Activated naive CD4-positive, alpha-beta T cell (primary cell): ENCODE data around the gene CLEC1A.

Experiments
- DNase-seq, 4 experiments: peaks; one replicate each; lab custom pipeline; 2025; lab: John Stamatoyannopoulos, UW

The CLEC1A gene

DNA sequence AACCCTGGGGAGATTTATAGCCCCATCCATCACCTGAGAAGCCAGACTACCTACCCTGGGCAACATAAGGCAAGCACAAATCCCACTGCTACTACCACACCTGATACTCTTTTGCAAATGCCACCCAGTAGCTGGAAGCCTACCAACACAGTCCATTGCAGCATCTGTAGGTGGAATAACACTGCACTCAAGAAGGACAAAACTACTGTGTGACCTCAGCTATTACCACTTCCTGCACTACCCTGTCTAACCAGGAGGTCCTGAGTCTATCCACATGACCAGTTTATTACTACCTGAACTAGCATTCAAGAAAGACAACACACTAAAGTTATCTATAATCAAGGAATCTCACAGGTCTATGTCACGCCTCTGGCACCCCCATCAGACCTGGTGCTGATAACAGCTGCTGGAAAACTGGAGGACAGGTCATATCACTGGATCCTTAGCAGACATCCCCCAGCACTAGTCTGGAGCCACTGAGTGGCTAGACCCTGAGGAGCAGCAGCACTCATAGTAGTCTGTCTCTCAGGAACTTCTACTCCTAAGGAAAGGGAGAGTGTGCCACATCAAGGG, 2.9 kb upstream of the CLEC1A start:
- DNase-seq = no peak

DNA sequence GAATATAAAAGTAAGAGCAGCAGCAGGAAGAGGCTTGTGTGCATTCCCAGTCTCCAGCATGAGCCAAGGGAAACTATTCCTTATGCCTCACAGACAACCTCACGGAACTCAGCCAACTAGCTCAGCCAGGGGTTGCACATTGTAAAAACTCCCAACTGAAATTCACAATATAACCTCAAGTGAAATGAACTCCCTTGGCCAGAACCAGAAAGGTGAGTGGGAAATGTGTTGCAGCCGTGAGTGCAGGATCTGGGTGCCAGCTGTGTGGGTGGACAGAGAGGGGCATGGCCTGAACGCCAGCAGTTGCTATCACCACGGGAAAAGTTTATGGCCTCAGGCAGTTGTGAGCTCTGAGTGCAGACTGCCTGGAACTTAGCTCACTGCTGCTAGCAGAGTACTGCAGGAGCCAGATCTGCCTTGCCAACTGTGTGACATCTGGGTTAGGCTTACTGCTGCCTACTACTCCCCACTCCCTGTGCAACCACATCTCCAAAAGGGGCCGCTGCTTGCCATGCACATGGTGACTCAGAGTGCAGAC, 2.3 kb upstream of the CLEC1A start:
- DNase-seq = no peak

DNA sequence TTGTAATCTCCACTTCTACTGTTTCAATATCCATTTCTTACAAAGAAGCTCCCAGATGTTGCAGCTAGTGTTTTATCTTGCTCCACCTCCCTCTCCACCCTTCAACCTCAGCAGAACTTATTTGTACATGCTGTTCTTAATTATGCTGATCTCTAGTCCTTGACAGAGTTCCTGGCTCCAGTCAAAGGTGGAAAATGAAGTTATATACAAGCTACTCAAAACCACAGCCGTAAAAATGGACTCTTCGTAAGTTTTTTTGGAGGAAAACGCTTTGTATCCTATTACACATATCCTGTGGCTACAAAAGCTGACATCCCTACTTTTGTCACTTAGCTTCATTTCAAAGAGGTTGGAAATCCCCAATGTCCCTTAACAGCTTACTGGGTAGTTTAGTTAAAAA, 1.3 kb downstream of the CLEC1A start:
- DNase-seq = no peak

DNA sequence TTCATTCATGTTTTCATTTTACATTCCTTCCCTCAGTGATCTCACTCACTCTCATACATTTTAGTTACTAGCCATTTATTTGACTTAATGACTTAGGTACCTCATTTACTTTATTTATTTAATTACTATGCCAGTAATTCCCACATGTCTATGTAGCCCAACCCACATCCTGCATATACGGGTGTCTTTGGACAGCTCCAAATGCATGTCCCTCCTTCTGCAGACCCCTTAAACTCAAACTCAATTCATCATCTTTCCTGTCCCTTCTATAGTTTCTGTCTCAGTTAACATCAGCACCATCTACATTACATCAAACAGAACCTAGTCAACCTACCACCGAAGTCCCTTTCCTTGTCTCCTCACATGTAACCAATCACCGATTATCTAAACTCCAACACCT, 2.8 kb downstream of the CLEC1A start:
- DNase-seq = no peak

DNA sequence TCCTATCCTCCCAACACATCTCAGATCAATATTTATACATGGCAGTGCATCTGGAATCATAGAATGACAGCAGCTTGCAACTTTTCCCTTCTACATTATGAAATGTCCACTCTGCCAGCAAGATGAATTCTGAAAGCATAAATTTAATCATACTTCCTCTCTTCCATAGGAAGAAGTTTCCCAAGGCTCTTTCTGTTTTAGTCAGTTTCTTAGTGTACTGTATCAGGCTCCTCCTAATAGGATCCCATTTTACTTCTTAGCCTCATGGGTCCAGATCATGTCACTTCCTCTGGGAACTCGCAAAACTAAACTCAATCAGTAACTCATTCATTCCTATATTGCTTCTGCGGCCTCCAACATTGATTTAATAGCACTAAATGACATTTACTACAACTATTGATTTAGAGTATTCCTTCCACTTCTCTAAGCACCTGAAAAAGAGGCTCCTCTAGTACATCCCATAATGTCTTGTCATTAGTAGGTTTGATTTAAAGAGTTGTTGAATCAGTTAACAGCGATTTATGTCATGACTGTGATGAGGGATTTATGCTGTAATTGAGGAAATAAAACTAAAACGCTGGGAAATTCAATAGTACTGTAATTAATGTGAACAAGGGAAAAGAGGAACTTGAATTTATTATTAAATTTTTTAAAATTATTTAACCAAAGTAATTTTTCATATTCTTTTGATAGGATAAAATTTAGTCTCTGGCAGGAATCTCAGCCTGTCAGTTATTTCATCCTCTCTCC, 4.0 kb downstream of the CLEC1A start:
- DNase-seq = no peak

DNA sequence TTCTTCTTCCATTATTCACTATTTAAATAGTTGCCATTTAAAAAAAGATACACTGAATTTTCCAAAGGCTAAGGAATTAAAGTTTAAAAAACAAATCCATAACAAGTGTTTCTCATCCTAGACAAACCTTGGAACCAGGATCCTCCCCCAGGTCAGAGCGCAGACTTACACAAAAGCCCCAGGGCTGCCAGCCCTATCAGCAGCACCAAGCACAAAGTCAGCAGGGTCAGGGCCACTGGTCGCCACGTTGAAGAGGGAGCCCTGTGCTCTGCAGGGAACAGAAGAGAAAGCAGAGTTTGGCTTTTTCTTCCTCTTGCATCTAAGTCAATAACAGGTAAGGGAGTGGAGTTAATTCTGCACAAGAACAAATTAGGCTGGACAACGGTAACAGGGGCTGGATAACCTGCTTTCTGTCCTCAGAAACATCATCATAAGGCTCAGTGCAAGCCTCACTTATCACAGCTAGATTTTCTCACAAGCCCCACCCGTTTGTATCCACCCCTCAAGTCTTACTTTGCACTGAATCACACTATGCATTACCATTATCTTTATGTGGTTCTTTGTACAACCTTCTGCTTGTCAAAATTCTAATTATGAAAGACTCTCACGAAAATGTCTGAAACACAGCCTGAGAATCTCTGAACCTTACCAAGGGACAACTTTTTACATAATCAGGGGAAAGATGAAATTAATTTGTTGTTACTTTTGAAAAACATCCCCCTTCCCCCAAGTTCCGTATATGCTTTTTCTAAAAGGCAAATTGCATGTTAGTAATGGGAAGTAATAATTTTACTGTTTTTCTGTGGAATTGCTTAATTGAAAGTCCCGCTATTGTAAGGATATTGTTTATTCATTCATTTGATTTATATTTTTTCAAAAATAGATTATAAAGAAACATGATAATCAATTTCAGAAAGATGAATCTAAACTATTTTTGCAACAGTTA, 9.6 kb downstream of the CLEC1A start:
- no peak for DNase-seq

DNA sequence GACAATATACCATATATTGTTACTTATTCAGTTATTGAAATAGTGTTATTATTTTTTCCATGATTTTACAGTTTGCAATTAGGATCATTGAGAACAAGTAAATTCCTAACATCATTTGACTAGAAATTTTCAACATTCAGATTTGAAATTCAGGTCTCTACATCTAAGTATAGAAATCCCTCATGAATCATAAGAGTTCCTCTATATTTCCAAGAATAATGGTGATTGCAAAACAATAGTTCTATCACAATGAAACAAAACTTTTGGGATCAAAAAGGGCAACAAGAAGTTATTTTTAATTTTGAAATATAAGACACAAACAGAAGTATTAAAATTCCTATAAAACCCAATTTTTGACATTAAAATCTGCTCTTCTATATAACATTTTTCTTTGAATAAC, 10.8 kb downstream of the CLEC1A start:
- no peak for DNase-seq

DNA sequence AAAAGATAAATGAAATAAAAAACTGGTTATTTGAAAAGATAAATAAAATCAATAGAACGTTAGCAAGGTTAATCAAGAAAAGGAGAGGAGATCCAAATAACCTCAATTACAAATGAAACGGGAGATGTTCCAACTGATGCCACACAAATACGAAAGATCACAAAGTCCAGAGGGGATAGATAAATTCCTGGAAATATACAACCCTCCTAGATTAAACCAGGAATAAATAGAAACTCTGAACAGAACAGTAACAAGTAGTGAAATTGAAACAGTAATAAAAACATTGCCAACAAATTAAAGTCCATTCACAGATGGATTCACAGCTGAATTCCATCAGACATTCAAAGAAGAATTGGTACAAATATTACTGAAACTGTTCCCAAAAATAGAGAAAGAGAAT, 12.4 kb downstream of the CLEC1A start:
- no peak for DNase-seq

DNA sequence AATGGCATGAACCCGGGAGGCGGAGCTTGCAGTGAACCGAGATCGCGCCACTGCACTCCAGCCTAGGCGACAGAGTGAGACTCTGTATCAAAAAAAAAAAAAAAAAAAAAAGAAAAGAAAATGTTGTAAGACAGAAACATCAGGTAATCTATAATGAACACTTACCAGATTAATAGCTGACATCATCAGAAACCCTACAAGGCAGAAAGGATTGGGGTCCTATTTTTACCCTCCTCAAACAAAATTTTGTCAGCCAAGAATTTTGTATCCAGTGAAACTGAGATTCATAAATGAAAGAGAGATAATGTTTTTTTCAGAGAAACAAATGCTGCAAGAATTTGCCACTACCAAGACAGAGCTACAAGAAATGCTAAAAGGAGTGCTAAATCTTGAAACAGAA, 14.1 kb downstream of the CLEC1A start:
- DNase-seq = no peak

DNA sequence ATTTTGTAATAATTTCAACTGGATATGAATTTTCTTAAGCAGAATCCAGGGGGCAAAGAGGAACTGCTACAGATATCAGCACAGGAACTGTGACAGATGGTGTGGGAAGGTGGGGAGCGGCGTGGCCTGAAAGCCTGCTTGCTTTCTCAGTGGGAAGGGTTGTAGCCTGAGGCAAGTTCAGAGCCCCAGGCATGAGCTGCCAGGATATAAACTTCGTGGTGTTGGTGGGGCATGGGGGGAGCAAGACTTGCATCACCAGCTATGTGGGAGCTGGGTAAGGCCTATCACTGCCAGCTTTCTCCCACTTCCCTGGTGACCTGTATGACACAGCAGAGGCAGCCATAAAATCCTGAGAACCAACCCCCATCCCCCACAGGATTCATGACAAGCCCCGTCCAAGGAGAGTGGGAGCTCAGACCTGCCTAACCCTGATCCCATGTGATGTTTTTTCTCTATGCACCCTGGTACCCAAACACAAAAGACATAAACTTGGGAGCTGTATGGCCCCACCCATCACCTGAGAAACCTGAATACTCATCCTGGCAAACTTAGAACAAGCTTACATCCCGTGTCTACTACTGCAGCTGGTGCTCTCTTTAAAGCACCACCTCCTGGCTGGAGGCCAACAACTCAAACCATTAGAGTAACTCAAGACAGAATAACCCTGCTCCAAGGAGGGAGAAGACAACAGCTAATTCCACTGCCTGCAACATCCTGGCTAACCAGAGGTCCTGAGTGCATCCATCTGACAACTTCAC, 16.5 kb downstream of the CLEC1A start:
- DNase-seq = no peak

DNA sequence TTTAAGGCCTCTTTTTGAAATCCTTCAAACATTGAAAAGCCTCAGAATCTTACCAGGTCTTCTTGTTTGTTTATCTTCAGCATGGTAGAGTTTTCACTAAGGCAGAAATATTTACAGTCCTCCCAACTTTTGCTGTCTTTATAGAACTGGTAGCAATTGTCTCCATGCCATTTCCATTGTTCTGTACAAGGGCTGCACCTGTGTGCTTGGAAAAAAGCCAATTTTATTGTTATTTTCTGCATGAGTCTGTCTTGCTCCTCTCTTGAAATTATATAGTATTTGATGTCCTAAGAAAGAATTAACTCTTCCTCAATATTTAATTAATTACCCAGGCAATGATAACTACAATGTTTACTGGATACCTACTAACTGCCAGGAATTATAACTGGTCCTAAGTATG, 23.3 kb downstream of the CLEC1A start:
- no peak for DNase-seq

DNA sequence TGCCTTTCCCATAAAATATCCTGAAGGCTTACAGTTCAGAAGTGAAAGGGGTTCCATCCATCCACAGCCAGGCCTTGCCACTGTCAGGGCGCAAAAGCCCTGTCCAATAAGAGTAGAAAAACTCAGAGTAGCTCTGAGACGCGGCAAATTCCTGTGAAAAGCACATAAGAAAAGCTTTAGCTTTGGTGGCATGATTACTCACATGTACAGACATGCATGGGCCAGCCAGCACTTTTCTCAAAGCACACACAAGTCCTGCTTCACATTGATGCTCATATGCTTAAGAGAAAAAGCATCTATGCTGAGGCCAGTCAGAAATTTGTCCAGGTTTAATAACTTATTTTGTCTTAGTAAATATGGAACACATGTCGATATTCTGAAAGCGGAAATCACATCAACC, 25.5 kb downstream of the CLEC1A start:
- no peak for DNase-seq

DNA sequence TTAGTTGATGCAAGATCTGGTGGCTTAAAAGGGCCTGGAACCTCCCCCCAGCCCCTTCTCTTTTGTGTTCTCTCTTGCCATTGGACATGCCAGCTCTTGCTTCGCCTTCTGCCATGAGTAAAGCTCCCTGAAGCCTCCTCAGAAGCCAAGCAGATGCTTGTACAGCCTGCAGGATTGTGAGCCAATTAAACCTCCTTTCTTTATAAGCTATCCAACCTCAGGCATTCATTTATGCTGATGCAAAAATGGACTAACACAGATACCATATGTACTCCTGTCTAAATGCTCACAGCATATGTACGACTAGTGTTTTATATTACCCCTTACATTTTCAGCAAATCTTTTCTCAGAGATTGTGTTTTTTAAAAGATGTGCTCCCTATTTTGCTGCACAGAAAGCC, 26.7 kb downstream of the CLEC1A start:
- no peak for DNase-seq

DNA sequence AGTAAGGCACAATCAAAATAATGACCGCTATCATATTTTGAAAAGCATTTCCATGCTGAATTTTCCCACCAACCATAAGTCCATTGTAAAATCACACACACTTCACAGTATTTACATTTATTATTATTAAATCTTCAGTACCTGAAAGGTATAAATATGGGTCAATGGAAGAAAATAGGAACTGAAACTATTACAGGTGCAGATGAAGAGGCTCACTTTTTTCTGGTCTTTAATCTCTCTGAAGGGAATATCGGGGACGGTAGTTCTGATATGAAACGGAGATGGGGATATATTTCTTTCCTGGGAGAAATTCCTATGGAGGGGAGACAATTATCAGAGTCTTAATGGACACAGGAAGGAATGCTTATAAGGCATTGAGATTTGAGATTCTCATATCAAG, 28.4 kb downstream of the CLEC1A start:
- no peak for DNase-seq

DNA sequence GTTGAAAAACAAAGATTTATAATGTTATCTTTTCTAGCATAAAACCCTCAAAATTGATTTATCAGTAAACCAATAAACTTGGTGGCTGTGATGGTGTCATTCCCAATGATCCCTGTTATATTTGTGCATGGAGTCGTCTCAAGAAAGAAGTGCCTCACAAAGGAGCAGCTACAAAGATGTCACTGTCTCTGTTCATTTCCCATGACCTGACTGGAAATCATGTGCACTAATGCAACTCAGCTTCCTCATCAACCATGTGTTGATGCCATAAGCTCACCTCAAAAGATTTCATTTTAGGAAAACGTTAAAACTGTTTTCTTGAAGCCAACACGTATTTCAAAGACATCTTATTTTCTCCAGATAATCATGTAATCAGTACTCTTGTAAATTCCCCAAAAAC, 28.8 kb downstream of the CLEC1A start:
- DNase-seq = no peak

DNA sequence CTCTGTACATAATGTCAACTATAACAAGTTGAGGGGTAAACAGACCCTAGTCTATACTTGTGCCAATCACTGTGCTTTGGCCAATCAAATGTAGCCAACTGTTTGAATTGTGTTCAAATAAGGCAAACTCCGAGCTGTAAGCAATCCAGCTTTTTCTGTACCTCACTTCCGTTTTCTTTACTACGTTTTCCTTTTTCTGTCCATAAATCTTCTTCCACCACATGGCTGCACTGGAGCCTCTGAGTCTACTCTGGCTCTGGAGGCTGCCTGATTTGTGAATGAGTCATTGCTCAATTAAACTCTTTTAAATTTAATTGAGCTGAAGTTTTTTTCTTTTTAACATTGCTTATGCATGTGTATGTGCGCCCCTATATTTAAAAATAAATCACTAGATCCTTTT, 29.7 kb downstream of the CLEC1A start:
- no peak for DNase-seq

DNA sequence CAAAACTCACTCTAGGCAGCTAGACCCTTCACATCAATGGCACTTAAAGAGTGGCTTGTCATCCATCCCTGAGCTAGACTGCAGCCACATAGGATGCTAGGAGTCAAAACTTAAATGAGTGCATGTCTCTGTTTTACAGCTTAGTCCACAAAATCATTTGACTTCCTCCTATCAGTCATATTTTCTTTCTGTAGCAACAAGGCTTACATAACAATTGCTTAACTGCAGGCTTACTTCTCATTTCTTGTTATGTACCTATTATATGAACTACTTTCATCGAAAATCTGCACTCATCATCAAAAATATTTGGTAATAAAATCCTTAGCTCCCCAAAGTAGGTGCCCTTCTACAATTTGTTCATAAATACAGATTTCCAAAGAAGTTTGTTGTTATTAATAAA, 30.1 kb downstream of the CLEC1A start:
- DNase-seq = no peak

DNA sequence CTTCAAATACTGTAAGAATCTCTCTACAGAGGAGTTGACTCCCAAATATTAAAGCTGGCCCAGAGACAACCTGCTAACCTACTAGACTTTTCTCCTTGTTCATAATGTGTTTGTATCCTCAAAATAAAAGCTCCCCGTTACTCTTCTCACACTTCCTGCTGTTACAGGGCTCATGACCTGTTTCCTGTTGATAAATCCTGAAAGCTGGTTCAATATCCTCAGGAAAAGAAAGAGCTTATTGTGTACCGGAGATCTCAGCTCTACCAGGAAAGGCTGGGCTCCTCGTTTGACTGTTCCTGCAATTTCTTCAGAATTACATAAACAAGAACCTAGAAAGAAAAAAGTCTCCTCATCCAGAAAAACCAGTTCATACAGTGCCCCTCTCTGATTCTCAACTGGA, 30.8 kb downstream of the CLEC1A start:
- no peak for DNase-seq

DNA sequence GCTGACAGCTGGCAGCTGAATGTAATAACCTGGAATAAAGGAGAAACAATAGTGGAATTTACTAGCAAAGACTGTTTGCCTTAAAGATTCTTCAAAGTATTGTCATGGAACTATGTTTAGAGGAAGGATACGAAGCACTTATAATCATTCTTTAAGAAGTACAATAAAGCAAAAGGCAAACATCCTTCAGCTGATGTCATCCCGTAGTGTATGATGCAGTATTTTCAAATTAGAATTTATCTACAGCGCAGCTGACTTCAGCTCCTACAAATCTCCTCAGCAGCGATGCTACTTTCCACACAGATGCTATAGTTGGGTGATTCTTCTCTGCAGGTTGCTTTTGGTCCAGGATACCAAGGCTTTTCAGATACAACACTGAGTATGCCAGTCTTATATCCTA, 31.5 kb downstream of the CLEC1A start:
- no peak for DNase-seq

DNA sequence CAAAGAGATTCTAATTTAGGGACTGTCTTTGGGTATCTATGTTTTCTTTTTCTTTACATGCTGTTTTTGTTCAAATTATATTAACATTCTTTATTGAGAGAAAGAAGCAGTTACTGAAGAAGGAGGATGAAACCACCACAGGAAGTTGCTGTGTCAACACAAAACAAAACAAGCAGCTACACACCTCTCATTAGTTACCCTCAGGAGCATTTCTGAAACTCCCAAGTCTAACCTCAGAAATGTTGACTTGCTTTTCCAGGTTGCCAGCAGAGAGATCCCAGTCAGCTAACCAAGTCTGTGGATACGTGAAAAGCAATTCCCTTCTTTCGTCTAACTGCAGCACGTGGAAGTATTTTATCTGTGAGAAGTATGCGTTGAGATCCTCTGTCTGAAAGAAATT, 33.5 kb downstream of the CLEC1A start:
- DNase-seq = no peak

DNA sequence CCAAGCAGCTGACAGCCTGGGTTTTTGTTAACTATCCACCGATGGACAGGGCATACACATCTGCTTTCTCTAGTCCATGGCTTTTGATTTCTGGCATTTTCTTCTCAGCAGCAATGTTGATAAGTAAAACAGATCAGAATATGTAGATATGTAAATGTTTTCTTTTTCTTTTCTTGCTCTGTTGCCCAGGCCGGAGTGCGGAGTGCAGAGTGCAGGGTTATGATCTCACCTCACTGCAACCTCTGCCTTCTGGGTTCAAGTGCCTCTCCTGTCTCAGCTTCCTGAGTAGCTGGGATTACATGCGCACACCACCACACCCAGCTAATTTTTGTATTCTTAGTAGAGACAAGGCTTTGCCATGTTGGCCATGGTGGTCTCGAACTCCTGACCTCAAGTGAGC, 40.4 kb downstream of the CLEC1A start:
- DNase-seq = no peak
